GM18867 (cell line): Measurements from ENCODE around the gene PHF13.

ENCODE experiments used
- ATAC-seq: cut with Tn5 transposase; IDR thresholded peaks from one replicate; pipeline ENCODE4 v1.9.1; 2021; ENCODE audit warnings: mild to moderate bottlenecking, moderate library complexity; ENCODE audit not compliant: unreplicated experiment

Gene PHF13

DNA sequence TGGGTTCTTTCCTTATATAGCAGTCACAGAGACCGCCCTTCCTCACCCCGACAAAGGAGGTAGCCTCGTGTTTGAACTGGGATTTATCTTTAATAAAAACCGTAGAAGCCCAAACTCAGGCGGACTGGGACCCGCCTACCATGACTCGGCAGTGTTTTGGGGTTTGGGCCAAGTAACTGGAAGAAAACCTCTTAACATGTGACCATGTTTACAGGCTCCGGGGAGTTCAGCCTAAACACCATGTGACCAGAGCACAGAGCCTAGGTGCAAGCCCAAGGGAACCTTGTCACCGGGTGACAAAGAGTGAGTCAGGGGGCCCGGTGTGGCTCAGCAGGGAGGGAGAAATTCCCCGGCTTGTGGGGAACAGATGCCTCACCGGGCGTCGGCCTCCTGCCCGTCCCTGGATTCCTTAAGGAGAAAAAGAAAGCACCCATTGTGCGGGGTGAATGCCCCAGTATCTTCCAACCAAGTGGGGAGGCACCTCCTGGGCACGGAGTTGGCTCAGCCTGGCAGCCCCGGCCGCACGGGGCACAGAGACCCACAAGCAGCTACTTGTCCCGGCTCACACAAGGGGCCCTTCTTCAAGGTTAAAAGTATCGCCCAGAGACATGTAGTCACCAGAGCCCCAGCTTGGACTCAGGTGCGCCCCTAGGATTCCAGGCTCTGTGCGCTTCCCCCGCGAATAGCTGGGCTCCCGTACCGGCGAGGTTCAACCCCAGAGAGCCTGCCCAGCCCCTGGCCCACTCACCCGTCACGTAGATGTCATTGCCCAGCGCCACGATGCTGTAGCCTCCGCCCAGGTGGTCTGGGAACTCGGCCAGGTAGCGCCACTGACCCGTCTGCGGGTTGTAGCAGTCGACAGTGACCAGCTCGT lies 12.2 kb upstream of the PHF13 start:
- ATAC-seq, result peak; percentile 25

GRCh38 chr1:6601923-6602668 lies 11.4 kb upstream of the PHF13 start:
- peak; percentile 38 for ATAC-seq

GRCh38 chr1:6602669-6603237 lies 10.8 kb upstream of the PHF13 start, which contains the start of gene KLHL21:
TSS of gene KLHL21 (minus strand) at chr1:6602869. CDS start at chr1:6602817, 52 bp downstream.
- ATAC-seq, result peak; percentile 61

GRCh38 chr1:6603238-6603914 lies 10.2 kb upstream of the PHF13 start:
- ATAC-seq, result peak; percentile 7

DNA sequence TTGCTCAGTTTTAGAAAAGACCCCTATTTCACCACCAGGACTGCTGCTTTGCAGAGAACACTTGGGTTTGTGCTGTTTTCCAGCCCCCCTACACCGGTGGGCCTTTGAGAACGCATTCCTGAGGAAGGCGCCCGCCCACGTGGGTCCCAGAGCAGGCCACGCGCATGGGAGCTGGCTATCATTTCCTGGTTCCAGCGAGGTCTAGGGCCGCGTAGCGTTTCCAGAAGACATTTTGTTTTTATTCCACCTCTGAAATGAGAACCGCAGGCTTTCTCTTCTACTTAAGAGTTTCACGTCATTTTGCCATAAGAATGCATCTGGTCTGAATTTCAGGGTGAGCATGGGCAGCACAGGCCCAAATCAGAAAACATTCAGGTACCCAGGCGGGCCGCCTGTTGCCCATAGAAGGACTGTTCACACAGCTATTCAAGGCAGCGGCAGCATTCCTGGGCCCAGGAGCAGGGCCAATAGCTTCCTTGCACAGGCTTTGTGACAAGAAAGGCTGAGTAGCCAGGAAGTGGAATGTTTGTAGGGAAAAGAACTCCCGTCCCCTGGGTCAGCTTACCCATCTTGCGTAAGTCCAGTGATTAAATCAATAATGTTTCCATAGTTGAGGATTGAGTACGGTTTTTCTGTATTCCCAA lies 9.5 kb upstream of the PHF13 start:
- no peak for ATAC-seq

- ATAC-seq, result peak; percentile 30
Observed at GRCh38 chr1:6612641-6613360, 730 bp upstream of the PHF13 start.

DNA sequence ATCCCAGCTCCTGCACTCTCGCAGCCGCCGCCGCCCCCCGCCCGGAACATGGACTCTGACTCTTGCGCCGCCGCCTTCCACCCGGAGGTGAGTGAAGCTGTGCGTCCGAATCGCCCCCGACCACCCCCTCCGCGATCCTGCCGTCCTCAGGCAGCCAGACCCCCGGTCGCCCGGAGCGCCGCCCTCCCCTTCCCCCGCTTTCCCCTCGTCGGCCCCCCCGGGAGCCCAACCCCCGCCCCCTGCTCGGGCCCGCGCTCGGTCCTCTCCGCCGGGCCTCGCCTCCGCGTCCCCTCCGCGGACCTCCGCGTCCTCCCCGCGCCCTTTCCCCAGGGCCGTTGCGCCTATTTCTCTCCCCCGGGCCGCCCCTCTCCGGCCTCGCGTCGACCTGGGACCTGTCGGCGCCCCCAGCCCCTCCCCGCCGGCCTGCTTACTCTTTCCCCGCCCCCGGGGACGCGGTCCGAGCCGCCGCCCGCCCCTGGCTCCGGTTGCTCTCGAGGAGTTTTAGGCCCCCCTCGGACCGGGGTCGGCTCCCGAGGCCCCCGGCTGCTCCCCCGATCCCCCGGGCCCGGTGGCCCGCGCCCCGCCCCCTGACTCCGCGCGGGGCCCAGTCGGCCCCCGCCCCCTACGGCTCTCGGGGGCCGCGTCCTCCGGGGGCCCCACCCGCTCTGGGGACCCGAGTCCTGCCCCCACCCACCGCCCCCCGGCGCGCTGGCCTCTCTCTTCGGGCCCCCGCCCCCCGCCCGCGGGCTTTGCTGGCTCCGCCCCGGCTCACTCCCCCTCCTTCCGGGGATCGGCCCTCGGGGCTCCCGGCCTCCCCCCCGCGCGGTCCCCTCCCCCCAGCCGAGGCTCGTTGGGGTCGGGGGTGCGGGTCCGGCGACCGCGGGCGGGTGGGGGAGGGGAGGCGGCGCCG lies 743 bp downstream of the PHF13 start:
- no peak for ATAC-seq

DNA sequence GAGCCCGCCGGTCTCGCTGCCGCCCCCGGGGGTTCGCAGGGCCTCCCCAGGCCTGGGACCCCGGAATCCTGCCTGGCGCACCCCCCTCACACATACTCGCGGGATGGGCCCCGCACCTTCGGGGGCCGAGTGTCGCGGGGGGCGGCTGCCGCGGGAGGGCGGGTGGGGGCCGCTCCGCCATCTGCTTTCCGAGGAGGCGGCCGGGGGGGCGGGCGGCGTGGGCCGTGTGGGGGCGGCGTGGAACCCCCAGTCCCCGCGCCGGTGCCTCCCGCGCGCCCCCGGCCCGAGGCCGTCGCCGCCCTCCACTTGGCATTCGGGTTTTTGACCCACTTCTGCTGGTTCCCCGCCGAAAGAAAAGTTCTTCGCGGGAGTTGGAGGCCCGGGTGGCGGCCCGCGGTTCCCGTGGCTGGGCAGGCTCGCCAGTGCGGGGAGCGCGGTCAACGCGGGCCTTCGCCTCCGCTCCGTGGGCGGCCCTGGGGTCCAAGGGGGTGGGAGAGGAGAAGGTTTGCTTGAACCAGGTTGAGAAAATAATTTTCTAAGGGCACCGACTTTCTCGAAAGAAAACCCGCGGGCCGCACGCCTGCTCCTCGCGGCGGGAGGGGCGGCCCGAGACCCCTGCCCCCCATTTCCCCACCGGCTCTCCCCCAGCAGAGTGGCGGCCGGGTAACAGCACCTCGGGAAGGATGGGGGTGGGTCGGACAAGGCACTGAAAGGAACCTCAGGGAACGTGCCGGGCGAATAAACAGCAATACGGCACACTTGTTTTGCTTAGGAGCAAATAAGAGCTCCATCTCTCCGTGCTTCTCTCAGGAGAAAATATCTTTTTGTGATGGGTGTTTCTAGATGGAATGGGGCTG lies 1.6 kb downstream of the PHF13 start:
- ATAC-seq, result no peak

DNA sequence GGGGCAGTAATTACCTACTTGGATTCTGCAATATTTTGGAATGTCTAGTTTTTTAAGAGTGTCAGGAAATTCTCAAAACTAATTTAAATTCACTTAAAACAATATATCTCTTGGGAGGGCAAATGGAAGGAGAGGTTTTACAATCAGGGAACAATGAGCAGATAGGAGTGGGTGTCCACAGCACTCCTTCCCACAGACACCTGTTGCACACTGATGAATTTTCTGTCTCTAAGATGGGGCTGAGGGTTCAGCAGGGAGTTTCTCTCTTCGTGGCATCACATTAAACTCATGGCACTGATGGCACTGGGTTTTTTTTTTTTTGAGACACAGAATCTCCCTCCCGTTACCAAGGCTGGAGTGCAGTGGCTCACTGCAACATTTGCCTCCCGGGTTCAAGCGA lies 5.5 kb downstream of the PHF13 start:
- ATAC-seq, result no peak

GRCh38 chr1:6621429-6622391 lies 8.2 kb downstream of the PHF13 start:
- ATAC-seq, result no peak

GRCh38 chr1:6622396-6623152 lies 9.0 kb downstream of the PHF13 start:
- no peak for ATAC-seq

GRCh38 chr1:6623269-6623965 lies 9.9 kb downstream of the PHF13 start:
- ATAC-seq, result no peak

- ATAC-seq, result peak; percentile 75
Observed at GRCh38 chr1:6624710-6625583, 11.4 kb downstream of the PHF13 start, which contains the start of gene THAP3. TSS of gene THAP3 (plus strand) at chr1:6624868. CDS start at chr1:6625219, 351 bp downstream.

- ATAC-seq, result no peak
Observed at GRCh38 chr1:6625584-6626149, 12.1 kb downstream of the PHF13 start.
